Duodenal mucosa (tissue), 2 donors: Measurements from ENCODE around the gene ZGRF1.

Experiments
- H3K27ac ChIP-seq: one replicate; pipeline ENCODE4 v1.7.0; 2013; ENCODE audit warnings: low read depth, low read length
- H3K27me3 ChIP-seq, 2 donors: one replicate each; pipeline ENCODE4 v1.7.0; 2013; ENCODE audit warnings: low read length in 2 of 2, control low read depth in 1 of 2; ENCODE audit not compliant: insufficient read depth in 2 of 2, control insufficient read depth in 1 of 2
- H3K36me3 ChIP-seq, 2 donors: one replicate each; pipeline ENCODE4 v1.7.0; 2013; ENCODE audit warnings: low read length in 2 of 2, control low read depth in 1 of 2; ENCODE audit not compliant: insufficient read depth in 2 of 2, control insufficient read depth in 1 of 2
- H3K4me1 ChIP-seq, 2 donors: one replicate each; pipeline ENCODE4 v1.7.0; 2013; ENCODE audit warnings: low read length in 2 of 2, control low read depth in 1 of 2; ENCODE audit not compliant: insufficient read depth in 2 of 2, control insufficient read depth in 1 of 2
- H3K4me3 ChIP-seq, 2 donors: one replicate each; pipeline ENCODE4 v1.7.0; 2013; ENCODE audit warnings: low read length in 2 of 2, low read depth in 1 of 2
- H3K9ac ChIP-seq, 2 donors: one replicate each; pipeline ENCODE4 v1.7.0; 2013; ENCODE audit warnings: low read length in 2 of 2, low read depth in 1 of 2
- H3K9me3 ChIP-seq, 2 donors: one replicate each; pipeline ENCODE4 v1.7.0; 2013; ENCODE audit warnings: low read length in 2 of 2, control low read depth in 1 of 2; ENCODE audit not compliant: control insufficient read depth in 1 of 2

Gene ZGRF1

DNA sequence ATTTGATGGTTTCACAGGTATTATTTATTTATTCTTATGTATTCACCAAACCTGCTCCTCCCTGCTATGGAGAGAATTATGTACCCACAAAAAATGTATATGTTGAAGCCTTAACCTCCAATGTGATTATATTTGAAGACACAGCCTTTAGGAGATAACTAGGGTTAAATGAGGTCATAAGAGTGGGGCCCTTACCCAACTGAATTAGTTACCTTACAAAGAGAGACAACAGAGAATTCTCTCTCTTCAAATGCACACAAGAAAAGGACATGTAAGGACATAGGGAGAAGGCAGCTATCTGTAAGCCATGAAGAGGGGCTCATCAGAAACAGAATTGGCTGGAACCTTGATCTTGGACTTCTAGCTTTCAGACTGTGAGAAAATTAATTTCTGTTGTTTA lies 44.0 kb downstream of the ZGRF1 start:
- Histone ChIP-seq H3K9ac (no peak overlapping the region), H3K4me1 (no peaks in the 10 kb centered on the region), H3K36me3 (no peaks in the 10 kb centered on the region), H3K27ac (no peak overlapping the region), H3K4me3 (no peak overlapping the region), H3K27me3 (no peaks in the 10 kb centered on the region), H3K9me3 (peaks cover 0 to 4% of the 10 kb centered on the region in 2 donors)

DNA sequence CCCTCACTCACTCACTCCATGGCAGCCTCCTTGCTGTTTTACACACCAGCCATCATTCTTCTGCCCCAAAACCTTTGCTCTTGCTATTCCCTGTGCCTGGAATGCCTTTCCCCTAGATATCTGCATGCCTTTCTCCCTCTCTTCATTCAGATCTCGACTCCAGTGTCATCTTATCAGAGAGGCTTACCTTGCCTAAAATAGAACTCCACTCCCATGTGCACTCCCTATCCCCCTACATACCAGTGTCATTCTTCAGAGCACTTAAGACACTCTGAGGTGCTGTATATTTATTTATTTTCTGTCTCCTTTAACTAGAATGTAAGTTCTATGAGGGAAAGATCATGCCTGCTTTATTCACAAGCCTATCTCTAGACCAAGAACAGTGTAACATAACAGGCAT lies 45.1 kb downstream of the ZGRF1 start:
- no peak overlapping the region for H3K9ac ChIP-seq
- H3K36me3 ChIP-seq = no peaks in the 10 kb centered on the region
- H3K27me3 ChIP-seq = no peaks in the 10 kb centered on the region
- no peak overlapping the region for H3K27ac ChIP-seq
- no peaks in the 10 kb centered on the region for H3K4me1 ChIP-seq
- peaks cover 0 to 4% of the 10 kb centered on the region in 2 donors for H3K9me3 ChIP-seq
- H3K4me3 ChIP-seq = no peak overlapping the region

DNA sequence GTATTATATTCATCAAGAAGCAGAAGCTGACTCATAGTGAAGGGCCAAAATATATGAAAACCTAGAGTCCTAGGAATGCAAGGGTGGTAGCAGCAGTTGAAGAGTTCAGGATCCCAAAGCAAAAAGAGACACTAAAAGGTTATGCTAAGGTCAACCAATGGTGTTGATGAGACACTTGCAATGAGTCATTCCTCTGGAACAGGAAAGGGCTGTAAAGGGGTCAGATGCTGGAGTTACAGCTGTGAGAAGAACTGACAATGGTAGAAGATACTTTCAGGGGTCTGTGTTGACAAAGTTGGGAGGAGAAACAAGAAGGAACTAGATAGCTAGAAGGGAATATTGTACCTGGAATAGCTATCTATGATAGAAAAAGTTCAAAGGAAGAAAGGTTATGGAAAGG lies 47.5 kb downstream of the ZGRF1 start:
- Histone ChIP-seq H3K4me3 (no peak overlapping the region), H3K36me3 (no peaks in the 10 kb centered on the region), H3K4me1 (no peaks in the 10 kb centered on the region), H3K27ac (no peak overlapping the region), H3K9me3 (peaks cover 0 to 4% of the 10 kb centered on the region in 2 donors), H3K9ac (no peak overlapping the region), H3K27me3 (no peaks in the 10 kb centered on the region)

DNA sequence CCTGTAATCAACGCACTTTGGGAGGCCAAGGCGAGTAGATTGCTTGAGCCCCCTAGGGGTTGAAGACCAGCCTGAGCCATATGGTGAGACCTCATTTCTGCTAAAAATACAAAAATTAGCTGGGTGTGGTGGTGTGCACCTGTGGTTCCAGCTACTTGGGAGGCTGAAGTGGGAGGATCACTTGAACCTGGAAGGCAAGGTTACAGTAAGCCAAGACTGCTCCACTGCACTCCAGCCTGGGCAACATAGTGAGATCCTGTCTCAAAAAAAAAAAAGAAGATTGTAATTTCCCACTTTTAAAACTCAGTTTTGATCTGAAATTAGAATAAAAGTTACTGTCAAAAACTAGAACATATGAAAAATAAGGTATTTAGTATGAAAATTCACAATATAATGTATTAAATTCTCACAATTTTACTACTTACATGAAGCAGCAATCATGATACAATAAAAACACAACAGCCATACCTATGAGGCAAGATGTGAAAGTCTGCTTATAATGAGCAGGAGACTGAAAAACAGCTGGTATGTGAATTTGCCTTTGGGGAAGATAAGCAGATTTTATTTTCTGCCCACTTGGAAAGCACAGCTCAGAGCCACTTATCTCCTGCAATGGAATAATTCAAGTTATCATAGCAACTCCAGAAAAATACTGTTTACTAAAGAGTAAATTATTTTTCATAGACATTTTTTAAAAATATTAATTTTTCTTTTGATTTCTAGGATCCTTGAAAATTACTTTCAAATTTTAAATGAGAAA lies 50.6 kb downstream of the ZGRF1 start:
- Histone ChIP-seq H3K27me3 (no peaks in the 10 kb centered on the region), H3K27ac (no peak overlapping the region), H3K9me3 (no peaks in the 10 kb centered on the region), H3K36me3 (peaks cover 0 to 2% of the 10 kb centered on the region in 2 donors), H3K4me3 (no peak overlapping the region), H3K9ac (no peak overlapping the region), H3K4me1 (no peaks in the 10 kb centered on the region)

DNA sequence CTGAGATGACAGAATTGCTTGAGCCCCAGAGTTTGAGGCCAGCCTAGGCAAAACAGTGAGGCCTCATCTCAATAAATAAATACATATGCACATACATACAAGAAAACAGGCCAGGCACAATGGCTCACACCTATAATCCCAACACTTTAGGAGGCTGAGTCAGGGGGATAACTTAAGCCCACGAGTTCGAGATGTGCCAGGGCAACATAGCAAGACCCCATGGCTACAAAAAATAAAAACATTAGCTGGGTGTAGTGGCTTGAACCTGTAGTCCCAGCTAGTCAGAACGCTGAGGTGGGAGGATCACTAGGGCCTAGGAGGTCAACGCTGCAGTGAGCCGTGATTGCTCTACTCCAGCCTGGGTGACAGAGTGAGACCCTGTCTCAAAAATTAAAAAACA lies 69.2 kb downstream of the ZGRF1 start:
- Histone ChIP-seq H3K27ac (no peak overlapping the region), H3K36me3 (no peaks in the 10 kb centered on the region), H3K4me3 (no peak overlapping the region), H3K4me1 (no peaks in the 10 kb centered on the region), H3K9me3 (no peaks in the 10 kb centered on the region), H3K9ac (no peak overlapping the region), H3K27me3 (no peaks in the 10 kb centered on the region)

DNA sequence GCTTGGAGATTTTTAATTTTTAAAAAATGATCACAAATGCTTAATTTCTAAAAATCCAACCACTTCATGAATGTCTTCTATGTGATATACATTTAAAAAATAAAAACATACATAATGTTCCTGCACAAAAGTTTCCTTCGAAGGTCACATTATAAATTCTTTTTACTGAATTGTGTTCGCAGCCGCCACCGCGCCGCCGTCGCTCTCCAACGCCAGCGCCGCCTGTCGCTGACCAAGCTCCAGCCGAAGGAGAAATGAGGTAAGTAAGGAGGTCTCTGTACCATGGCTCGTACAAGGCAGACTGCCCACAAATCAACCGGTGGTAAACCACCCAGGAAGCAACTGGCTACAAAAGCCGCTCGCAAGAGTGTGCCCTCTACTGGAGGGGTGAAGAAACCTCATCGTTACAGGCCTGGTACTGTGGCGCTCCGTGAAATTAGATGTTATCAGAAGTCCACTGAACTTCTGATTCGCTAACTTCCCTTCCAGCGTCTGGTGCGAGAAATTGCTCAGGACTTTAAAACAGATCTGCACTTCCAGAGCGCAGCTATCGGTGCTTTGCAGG lies 71.9 kb downstream of the ZGRF1 start:
- H3K9ac ChIP-seq = no peak overlapping the region
- no peaks in the 10 kb centered on the region for H3K27me3 ChIP-seq
- no peak overlapping the region for H3K27ac ChIP-seq
- no peaks in the 10 kb centered on the region for H3K9me3 ChIP-seq
- no peaks in the 10 kb centered on the region for H3K4me1 ChIP-seq
- H3K36me3 ChIP-seq = no peaks in the 10 kb centered on the region
- no peak overlapping the region for H3K4me3 ChIP-seq

DNA sequence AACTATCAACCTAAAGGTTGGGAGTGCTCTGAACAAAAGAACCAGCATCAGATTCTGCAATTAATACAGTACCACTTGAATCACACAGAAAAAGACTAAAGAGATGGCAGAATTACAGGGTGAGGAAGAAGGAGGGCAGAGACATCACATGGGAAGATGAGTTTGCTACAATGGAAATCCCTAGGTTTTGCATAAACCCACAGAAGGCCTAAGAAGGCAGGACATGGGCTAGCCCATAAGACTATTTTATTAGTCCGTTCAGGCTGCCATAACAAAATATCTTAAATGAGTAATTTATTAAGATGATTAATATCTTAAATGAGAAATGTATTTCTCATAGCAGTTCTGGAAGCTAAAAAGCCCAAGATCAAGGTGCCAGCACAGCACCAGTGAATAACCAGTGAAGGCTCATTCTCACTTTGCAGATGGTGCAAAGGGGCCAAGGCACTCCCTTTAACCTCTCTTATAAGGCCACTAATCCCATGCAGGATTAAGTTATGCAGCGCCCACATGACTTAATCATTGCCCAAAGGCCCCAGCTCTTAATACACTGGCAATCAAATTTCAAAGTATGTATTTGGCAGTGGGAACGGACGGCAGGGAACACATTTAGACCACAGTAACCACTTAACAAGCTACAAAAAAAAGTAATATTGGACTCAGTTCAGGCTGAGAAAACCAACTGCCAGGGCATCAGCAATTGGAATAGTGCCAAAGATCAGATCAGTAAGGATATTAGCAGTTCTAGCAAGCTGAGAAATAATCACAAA lies 73.1 kb downstream of the ZGRF1 start:
- no peaks in the 10 kb centered on the region for H3K4me1 ChIP-seq
- H3K27ac ChIP-seq = no peak overlapping the region
- no peak overlapping the region for H3K9ac ChIP-seq
- no peak overlapping the region for H3K4me3 ChIP-seq
- H3K27me3 ChIP-seq = no peaks in the 10 kb centered on the region
- no peaks in the 10 kb centered on the region for H3K9me3 ChIP-seq
- no peaks in the 10 kb centered on the region for H3K36me3 ChIP-seq

DNA sequence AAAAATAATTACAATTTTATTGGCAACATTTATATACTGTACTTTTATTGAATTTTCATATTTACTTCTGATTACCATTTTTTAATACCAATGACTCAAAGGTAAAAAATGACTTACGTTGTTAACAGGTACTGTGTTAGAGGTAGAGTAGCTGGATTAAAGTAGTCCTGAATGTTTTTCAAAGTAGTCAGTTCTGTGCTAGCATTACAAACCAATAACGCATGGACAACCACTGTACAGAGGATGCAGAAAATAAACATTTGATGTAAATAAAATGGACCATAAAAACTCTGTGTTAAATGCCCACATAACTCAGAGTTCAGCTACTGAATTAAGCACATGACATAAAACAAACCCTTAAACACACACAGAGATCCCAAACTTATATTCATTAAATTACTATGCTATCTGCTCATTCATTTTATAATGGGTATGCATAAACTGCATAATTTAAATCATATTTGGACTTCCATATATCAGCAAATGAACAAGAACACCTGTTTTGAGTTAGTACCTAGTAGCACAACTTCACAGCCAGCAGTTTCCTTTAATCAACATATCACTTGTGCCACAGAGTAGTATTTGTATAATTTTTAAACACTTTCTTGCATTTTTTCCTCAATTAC lies 74.3 kb downstream of the ZGRF1 start:
- Histone ChIP-seq H3K36me3 (no peaks in the 10 kb centered on the region), H3K9me3 (no peaks in the 10 kb centered on the region), H3K9ac (no peak overlapping the region), H3K27me3 (no peaks in the 10 kb centered on the region), H3K4me3 (no peak overlapping the region), H3K27ac (no peak overlapping the region), H3K4me1 (no peaks in the 10 kb centered on the region)

DNA sequence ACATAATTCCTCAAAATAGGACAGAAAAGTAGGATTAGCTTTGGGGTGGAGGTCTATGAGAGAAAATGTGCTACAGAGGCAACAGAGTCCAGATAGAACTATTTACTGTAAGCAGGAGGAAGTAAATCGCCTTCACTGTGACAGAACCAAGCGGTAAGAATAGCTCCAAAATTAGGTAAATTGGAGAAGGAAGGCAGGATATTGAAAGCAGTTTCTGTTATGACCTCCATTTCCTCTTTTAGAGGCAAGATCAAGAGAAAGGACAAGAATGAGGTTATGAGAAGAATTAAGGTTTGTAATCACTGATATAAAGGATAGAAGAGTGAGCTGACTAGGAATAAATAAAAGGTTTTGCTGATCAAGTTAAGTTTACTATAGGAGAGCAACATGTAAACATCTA lies 76.6 kb downstream of the ZGRF1 start:
- H3K4me3 ChIP-seq = no peak overlapping the region
- no peaks in the 10 kb centered on the region for H3K9me3 ChIP-seq
- no peaks in the 10 kb centered on the region for H3K36me3 ChIP-seq
- no peak overlapping the region for H3K9ac ChIP-seq
- no peaks in the 10 kb centered on the region for H3K4me1 ChIP-seq
- H3K27ac ChIP-seq = no peak overlapping the region
- no peaks in the 10 kb centered on the region for H3K27me3 ChIP-seq

DNA sequence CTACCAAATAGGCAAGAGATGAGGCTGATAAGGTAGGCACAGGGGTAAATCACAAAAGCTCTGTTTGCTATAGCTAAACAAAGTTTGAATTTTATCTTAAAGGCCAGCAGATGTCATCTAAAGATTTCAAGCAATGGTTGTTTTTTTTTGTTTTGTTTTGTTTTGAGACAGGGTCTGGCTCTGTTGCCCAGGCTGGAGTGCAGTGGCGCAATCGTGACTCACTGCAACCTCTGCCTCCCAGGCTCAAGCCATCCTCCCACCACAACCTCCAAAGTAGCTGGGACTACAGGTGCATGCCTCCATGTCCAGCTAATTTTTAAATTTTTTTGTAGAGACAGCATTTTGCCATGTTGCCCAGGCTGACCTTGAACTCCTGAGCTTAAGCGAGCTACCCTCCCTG lies 77.7 kb downstream of the ZGRF1 start:
- Histone ChIP-seq H3K27me3 (no peaks in the 10 kb centered on the region), H3K36me3 (no peaks in the 10 kb centered on the region), H3K9me3 (no peaks in the 10 kb centered on the region), H3K9ac (no peak overlapping the region), H3K4me1 (no peaks in the 10 kb centered on the region), H3K27ac (no peak overlapping the region), H3K4me3 (no peak overlapping the region)
